ENCODE measurements around the gene MAP2K3. TPM values are rescaled to one million over a fixed set of nuclear protein-coding genes. Genes with fewer than 3 reads are reported as not detected.

Gene MAP2K3
- total and polyA plus RNA-seq, 2 of the 4 experiments (the other 2 are of a cell fraction) = 23.5 to 82.2 TPM

DNA sequence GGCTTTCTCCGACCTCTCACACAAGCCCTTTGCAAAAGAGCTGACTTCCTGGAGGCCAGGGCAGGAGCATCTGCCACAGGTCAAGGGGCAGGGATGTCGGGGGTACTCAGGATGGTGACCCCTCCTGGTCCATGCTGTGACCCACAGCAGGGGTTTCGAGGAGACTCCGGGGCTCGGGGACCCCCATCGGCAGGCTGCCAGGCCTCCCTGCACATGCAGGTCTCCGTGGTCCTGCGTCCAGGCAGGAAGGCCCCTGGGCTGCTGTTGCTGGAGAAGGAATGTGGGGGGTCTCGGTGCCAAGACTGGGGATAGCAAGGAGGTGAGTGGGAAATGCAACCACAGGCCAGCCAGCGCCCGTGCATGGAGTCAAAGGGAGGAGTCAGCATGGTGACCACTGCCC is 42.9 kb upstream of the MAP2K3 start:
- H3K9ac ChIP-seq (ENCODE audit: low read depth, low read length) = no peak overlapping the region
- peaks cover 7% of the 10 kb centered on the region; the same call in 1 of the 2 replicates for H3K36me3 ChIP-seq (ENCODE audit: control insufficient read depth, insufficient read depth, low read length)
- no peak overlapping the region for H2AFZ ChIP-seq (replicated peaks; ENCODE audit: low read length, poor library complexity)
- no peak overlapping the region for H3K18ac ChIP-seq (ENCODE audit: low read depth, low read length)
- no peak overlapping the region for H4K8ac ChIP-seq (ENCODE audit: low read depth in 2 of 2, low read length in 2 of 2)
- H3K9me1 ChIP-seq (ENCODE audit: insufficient read depth, low read length) = no peaks in the 10 kb centered on the region
- H3K79me1 ChIP-seq (ENCODE audit: low read depth in 1 of 2, low read length in 2 of 2) = no peaks in the 10 kb centered on the region
- ATAC-seq (ENCODE audit: low read depth) (no peak), DNase-seq (no peak)
- WGBS, 2 experiments (ENCODE audit: extremely low coverage in 2 of 2, insufficient read length in 1 of 2) = 91% methylated on average over 4 of the region's 11 CpGs; no CpG with 5 or more reads in 1 of the 2 experiments
- no peak overlapping the region for H2AK5ac ChIP-seq (ENCODE audit: low read depth, low read length)
- H2AK9ac ChIP-seq (replicated peaks; ENCODE audit: low read depth, low read length, poor library complexity) = no peak overlapping the region
- no peak overlapping the region for H3K4ac ChIP-seq (ENCODE audit: low read depth, low read length)
- H3K56ac ChIP-seq (ENCODE audit: extremely low read depth, insufficient read depth, low read length) = no peak overlapping the region
- no peak overlapping the region for H2BK20ac ChIP-seq (ENCODE audit: low read depth, low read length)
- no peak overlapping the region for H2BK120ac ChIP-seq (ENCODE audit: low read depth, low read length)
- no peak overlapping the region for H3K27ac ChIP-seq (ENCODE audit: insufficient read depth, low read length)
- H2BK15ac ChIP-seq (ENCODE audit: low read depth, low read length) = no peak overlapping the region
- no peak overlapping the region for H3K4me3 ChIP-seq (ENCODE audit: insufficient read depth, low read depth, low read length)
- H4K91ac ChIP-seq (ENCODE audit: insufficient read depth, low read depth, low read length) = no peak overlapping the region
- dilution Hi-C loops (cut with HindIII; ENCODE audit: low sequenced_read_pairs, unreplicated experiment) = no loop called here
- no TSS peak for BruUV-seq (replicated peaks)
- ChIA-PET POLR2A (ENCODE audit: unreplicated experiment) (interaction anchor here (0.6 kb wide), 1 partner anchor 9 kb away, joined by 7 read pairs; no protein-coding TSS in a partner anchor), CTCF (no interaction called here)
- no peaks in the 10 kb centered on the region for H3K9me3 ChIP-seq (ENCODE audit: control insufficient read depth, insufficient read depth, low read length)
- H3K23ac ChIP-seq (ENCODE audit: low read depth, low read length) = no peak overlapping the region
- H2BK5ac ChIP-seq (ENCODE audit: low read depth, low read length, poor library complexity, severe bottlenecking) = no peak overlapping the region
- H3K27me3 ChIP-seq (ENCODE audit: control insufficient read depth, insufficient read depth, low read length) = no peaks in the 10 kb centered on the region
- in situ Hi-C loops (cut with MboI; ENCODE audit: low sequenced_read_pairs) = no loop called here
- H4K20me1 ChIP-seq (ENCODE audit: insufficient read depth, low read length) = no peaks in the 10 kb centered on the region; the same call in 1 of the 2 replicates
- no peak overlapping the region for H4K5ac ChIP-seq (ENCODE audit: low read depth, low read length)
- no peak for TF ChIP-seq POLR2A (IDR thresholded peaks at IDR 0.05; ENCODE audit: low read depth, low read length)
- H3K4me1 ChIP-seq (ENCODE audit: control insufficient read depth, insufficient read depth, low read length) = 0 out of 2 replicates have a peak, but pooled peaks cover 1% of the 10 kb centered on the region
- H3K4me2 ChIP-seq (ENCODE audit: low read depth, low read length) = no peak overlapping the region
- H3K14ac ChIP-seq (replicated peaks; ENCODE audit: low read depth, low read length) = no peak overlapping the region
- intact Hi-C loops (cut with micrococcal nuclease) = no loop called here
